ENCODE data around the gene SBF2. TPM values are rescaled to one million over a fixed set of nuclear protein-coding genes. Genes with fewer than 3 reads are reported as not detected.

Gene SBF2
- total RNA-seq, 1 donor from 2014 or later = 21.1 TPM

- H3K27me3 ChIP-seq (ENCODE audit: control insufficient read depth, insufficient read depth, low read length) = no peaks in the 10 kb centered on the region
- TF ChIP-seq CTCF (IDR thresholded peaks at IDR 0.05; ENCODE audit: insufficient read depth, low read length, poor library complexity, severe bottlenecking) = no peak
- no peak overlapping the region for H3K4me3 ChIP-seq (ENCODE audit: low read depth, low read length)
- DNase-seq (ENCODE audit: low read depth) = no peak
- H3K36me3 ChIP-seq (ENCODE audit: control insufficient read depth, insufficient read depth, low read length) = no peaks in the 10 kb centered on the region
Measured at GRCh38 chr11:9850224-9850895, 443.7 kb downstream of the SBF2 start.

- Histone ChIP-seq H3K4me3 (ENCODE audit: low read depth, low read length) (no peak overlapping the region), H3K36me3 (ENCODE audit: control insufficient read depth, insufficient read depth, low read length) (no peaks in the 10 kb centered on the region), H3K27me3 (ENCODE audit: control insufficient read depth, insufficient read depth, low read length) (no peaks in the 10 kb centered on the region)
- DNase-seq (ENCODE audit: low read depth) = no peak
- no peak for TF ChIP-seq CTCF (IDR thresholded peaks at IDR 0.05; ENCODE audit: insufficient read depth, low read length, poor library complexity, severe bottlenecking)
Measured at GRCh38 chr11:9849389-9849788, 444.6 kb downstream of the SBF2 start.

DNA sequence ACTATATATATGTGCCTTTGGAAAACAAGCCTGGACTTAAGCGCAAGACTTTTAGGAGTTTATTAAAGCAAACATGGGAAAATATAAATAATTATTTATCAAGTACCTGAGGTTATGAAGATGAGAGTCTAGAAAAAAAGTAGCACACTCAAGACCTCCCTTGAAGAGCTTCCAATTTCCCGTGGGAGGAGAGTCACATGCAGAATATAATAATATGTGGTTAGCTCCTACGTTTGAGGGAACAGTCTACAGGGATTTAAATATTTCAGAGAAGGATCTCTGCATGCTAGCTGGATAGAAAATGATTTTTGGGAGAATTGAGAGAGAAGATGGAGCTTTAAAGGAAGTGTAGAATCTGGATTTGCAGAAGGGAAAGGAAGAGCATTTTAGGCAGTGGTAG lies 446.4 kb downstream of the SBF2 start:
- H3K4me3 ChIP-seq (ENCODE audit: low read depth, low read length) = no peak overlapping the region
- no peak for TF ChIP-seq CTCF (IDR thresholded peaks at IDR 0.05; ENCODE audit: insufficient read depth, low read length, poor library complexity, severe bottlenecking)
- H3K27me3 ChIP-seq (ENCODE audit: control insufficient read depth, insufficient read depth, low read length) = no peaks in the 10 kb centered on the region
- no peak for DNase-seq (ENCODE audit: low read depth)
- no peaks in the 10 kb centered on the region for H3K36me3 ChIP-seq (ENCODE audit: control insufficient read depth, insufficient read depth, low read length)

- Histone ChIP-seq H3K27me3 (ENCODE audit: control insufficient read depth, insufficient read depth, low read length) (no peaks in the 10 kb centered on the region), H3K36me3 (ENCODE audit: control insufficient read depth, insufficient read depth, low read length) (no peaks in the 10 kb centered on the region), H3K4me3 (ENCODE audit: low read depth, low read length) (no peak overlapping the region)
- DNase-seq (ENCODE audit: low read depth) = no peak
- no peak for TF ChIP-seq CTCF (IDR thresholded peaks at IDR 0.05; ENCODE audit: insufficient read depth, low read length, poor library complexity, severe bottlenecking)
Measured at GRCh38 chr11:9842923-9843322, 451.1 kb downstream of the SBF2 start.

GRCh38 chr11:9840460-9841004 lies 453.5 kb downstream of the SBF2 start:
- no peak for DNase-seq (ENCODE audit: low read depth)
- H3K4me3 ChIP-seq (ENCODE audit: low read depth, low read length) = no peak overlapping the region
- no peaks in the 10 kb centered on the region for H3K27me3 ChIP-seq (ENCODE audit: control insufficient read depth, insufficient read depth, low read length)
- H3K36me3 ChIP-seq (ENCODE audit: control insufficient read depth, insufficient read depth, low read length) = no peaks in the 10 kb centered on the region
- TF ChIP-seq CTCF (IDR thresholded peaks at IDR 0.05; ENCODE audit: insufficient read depth, low read length, poor library complexity, severe bottlenecking) = no peak

- TF ChIP-seq CTCF (IDR thresholded peaks at IDR 0.05; ENCODE audit: insufficient read depth, low read length, poor library complexity, severe bottlenecking) = no peak
- H3K27me3 ChIP-seq (ENCODE audit: control insufficient read depth, insufficient read depth, low read length) = no peaks in the 10 kb centered on the region
- DNase-seq (ENCODE audit: low read depth) = no peak
- no peaks in the 10 kb centered on the region for H3K36me3 ChIP-seq (ENCODE audit: control insufficient read depth, insufficient read depth, low read length)
- H3K4me3 ChIP-seq (ENCODE audit: low read depth, low read length) = no peak overlapping the region
Measured at GRCh38 chr11:9839550-9839949, 454.5 kb downstream of the SBF2 start.
